ENCODE data around the gene LZTS3.
"Not testable (repeated sequence)": the region's sequence is repeated elsewhere in the genome, so short reads cannot be mapped to it uniquely, and the experiment has no call there.

The LZTS3 gene

GRCh38 chr20:3135507-3136070 is 37.8 kb downstream of the LZTS3 start:
- no peak for DNase-seq (ENCODE audit: low spot score)

- DNase-seq (ENCODE audit: low spot score): no peak
These were observed 39.2 kb downstream of the LZTS3 start for GRCh38 chr20:3134151-3134550.

GRCh38 chr20:3133155-3133554 is 40.2 kb downstream of the LZTS3 start:
- no peak for DNase-seq (ENCODE audit: low spot score)

GRCh38 chr20:3130051-3130600 is 43.2 kb downstream of the LZTS3 start:
- no peak for DNase-seq (ENCODE audit: low spot score)

GRCh38 chr20:3129094-3129493 is 44.3 kb downstream of the LZTS3 start:
- no peak for DNase-seq (ENCODE audit: low spot score)

GRCh38 chr20:3128275-3128984 is 44.9 kb downstream of the LZTS3 start:
- no peak for DNase-seq (ENCODE audit: low spot score)

GRCh38 chr20:3126527-3126859 is 46.9 kb downstream of the LZTS3 start:
- DNase-seq (ENCODE audit: low spot score): no peak

GRCh38 chr20:3125776-3126526 is 47.4 kb downstream of the LZTS3 start:
- not testable (repeated sequence) for DNase-seq (ENCODE audit: low spot score)

GRCh38 chr20:3124773-3125560 is 48.4 kb downstream of the LZTS3 start:
- DNase-seq (ENCODE audit: low spot score): not testable (repeated sequence)

GRCh38 chr20:3124163-3124562 is 49.2 kb downstream of the LZTS3 start:
- not testable (repeated sequence) for DNase-seq (ENCODE audit: low spot score)

- DNase-seq (ENCODE audit: low spot score): no peak
These were observed 49.8 kb downstream of the LZTS3 start for GRCh38 chr20:3123542-3123941.

- no peak for DNase-seq (ENCODE audit: low spot score)
These were observed 51.3 kb downstream of the LZTS3 start for GRCh38 chr20:3121955-3122610.

GRCh38 chr20:3121271-3121911 is 52.0 kb downstream of the LZTS3 start:
- no peak for DNase-seq (ENCODE audit: low spot score)

GRCh38 chr20:3119044-3119443 is 54.3 kb downstream of the LZTS3 start:
- DNase-seq (ENCODE audit: low spot score): no peak

GRCh38 chr20:3117839-3118379 is 55.4 kb downstream of the LZTS3 start:
- DNase-seq (ENCODE audit: low spot score): not testable (repeated sequence)

GRCh38 chr20:3116341-3116740 is 57.0 kb downstream of the LZTS3 start:
- DNase-seq (ENCODE audit: low spot score): no peak

GRCh38 chr20:3115190-3116107 is 57.9 kb downstream of the LZTS3 start:
- DNase-seq (ENCODE audit: low spot score): peak; percentile 51
